Activated T-cell treated with anti-CD3 and anti-CD28 coated beads for 1 hour (primary cell): ENCODE data around the gene KRT71.
"Not testable (repeated sequence)": the region's sequence is repeated elsewhere in the genome, so short reads cannot be mapped to it uniquely, and the experiment has no call there.

Experiments used
- DNase-seq: peaks from one replicate; pipeline ENCODE4 v3.0.0-alpha.2; 2020; ENCODE audit warnings: low read depth

The KRT71 gene

GRCh38 chr12:52521568-52522266 lies 31.2 kb downstream of the KRT71 start:
- DNase-seq = no peak

GRCh38 chr12:52521175-52521567 lies 31.8 kb downstream of the KRT71 start:
- no peak for DNase-seq

DNA sequence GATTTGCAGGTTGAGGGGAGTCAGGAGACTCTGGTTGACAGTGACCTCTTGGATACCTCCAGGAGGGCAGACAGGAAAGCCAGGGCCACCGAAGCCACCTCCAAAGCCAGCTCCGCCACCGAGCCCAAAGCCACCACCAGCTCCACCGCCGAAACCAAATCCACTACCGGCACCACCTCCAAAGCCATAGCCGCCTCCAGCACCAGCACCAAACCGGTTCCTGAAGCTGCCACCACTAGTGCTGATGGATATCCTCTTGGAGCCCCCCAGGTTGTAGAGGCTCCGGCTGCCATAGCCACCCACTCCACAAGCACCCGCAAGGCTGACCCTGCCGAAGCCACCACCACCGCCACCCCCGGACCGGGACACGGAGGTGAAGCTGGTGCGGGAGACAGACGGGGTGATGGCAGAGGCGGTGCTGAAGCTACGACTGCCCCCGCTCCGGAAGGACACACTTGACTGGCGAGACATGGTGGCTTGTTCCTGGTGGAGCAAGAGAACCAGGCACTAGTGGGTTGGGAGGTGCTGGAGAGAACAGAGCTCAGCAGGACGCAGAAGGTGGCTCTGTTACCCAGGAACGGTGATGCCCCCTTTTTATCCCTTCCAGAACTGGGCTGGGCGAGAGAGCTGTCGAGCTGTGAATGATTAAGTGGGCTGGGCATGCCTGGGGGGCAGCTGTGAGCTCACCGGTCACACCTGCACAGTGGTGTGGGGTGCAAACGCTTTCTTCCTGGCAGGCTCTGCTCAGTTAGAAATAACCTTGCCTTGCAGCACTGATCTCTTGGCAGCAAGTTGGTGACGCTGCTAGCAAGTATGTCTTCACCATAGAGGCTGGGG lies 32.9 kb downstream of the KRT71 start, which contains the start of gene KRT5:
TSS of gene KRT5 (minus strand) at position 569 of the 837 bp plus-strand sequence. CDS start at position 471, 98 bp downstream.
- no peak for DNase-seq

DNA sequence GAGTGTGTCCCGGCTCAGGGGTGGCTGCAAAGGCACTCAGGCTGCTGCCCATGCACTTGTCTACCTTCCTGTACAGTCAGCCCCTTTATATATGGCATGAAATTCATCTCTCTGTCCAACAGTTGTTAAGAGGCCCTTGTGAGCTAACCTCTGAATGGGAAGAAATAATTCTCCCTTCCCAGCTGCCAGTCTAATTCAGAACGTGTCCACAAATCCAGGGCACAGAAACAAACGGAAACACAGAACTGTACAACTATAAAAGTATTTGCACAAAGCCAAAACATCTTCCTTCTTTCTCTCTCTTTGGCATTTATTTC lies 33.6 kb downstream of the KRT71 start:
- DNase-seq = no peak

GRCh38 chr12:52518574-52519386 lies 34.2 kb downstream of the KRT71 start:
- no peak for DNase-seq

GRCh38 chr12:52517888-52518287 lies 35.1 kb downstream of the KRT71 start:
- DNase-seq = no peak

GRCh38 chr12:52517005-52517835 lies 35.7 kb downstream of the KRT71 start:
- no peak for DNase-seq

DNA sequence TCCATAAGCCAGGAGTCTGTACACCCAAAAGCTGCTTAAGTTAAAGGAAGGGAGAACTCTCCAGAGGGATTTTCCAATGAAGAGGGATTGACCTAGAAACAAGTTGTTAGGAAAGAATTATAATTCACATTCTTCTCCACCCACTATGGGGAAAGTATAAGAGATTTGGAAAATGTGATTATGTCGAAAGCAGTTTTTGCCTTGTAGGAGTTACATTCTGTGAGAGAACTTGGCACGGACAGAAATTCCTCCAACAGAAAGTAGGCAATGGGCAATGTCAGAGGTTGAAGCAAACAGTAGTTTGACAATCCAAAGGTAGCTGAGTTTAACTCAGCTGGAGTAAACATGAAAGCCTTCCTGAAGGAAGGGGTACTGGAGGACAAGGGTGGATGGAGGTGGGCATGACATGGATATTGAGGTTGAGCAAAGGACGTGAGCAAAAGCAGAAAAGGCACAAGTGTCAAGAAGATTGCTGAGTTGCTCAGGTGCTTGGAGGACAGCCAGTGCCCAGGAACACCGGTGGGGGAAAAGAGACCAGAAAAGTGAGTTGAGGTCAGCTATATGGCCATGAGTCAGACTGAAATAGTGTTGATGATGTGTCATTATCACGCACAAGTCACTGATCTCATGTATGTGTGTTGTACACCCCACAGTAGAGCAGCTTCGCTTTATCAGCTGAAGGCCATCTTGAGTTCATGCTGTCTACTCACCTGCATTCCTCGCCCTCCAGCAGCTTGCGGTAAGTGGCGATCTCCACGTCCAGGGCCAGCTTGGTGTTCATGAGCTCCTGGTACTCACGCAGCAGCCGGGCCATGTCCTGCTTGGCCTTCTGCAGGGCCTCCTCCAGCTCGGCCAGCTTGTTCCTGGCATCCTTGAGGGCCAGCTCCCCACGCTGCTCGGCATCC lies 36.8 kb downstream of the KRT71 start:
- no peak for DNase-seq

GRCh38 chr12:52515319-52515646 lies 37.7 kb downstream of the KRT71 start:
- no peak for DNase-seq

DNA sequence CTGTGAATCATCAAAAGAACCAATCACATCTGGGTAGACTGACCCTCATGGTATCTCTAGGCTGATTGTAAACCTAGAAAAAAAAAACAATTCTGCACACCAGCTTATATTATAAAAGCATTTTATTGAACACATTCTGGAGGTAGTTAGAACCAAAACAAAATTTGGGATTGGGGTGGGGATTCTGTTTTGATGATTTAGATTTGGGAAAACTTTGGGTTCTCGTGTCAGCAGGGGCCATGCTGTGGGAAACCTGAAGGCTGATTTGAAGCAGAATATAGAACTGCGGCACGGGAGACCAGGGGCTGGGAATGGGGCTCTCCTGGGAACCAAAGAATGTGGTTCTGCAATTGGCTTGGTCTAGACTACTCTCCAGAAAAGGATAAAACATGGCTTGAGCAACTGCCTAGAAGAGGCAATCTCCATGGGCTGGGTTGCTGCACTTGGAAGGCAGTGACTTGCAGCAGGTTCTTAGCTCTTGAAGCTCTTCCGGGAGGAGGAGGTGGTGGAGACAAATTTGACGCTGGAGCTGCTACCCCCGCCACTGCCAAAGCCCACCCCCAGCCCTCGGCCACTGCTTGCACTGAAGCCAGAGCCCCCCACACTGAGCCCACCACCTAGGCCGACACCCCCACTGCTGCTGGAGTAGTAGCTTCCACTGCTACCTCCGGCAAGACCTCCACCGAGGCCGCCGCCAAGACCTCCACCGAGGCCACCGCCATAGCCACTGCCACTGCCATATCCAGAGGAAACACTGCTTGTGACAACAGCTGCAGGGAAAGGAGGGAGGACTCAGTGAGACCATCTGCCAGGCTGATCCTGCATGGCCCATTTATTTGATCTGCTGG lies 38.2 kb downstream of the KRT71 start:
- no peak for DNase-seq

DNA sequence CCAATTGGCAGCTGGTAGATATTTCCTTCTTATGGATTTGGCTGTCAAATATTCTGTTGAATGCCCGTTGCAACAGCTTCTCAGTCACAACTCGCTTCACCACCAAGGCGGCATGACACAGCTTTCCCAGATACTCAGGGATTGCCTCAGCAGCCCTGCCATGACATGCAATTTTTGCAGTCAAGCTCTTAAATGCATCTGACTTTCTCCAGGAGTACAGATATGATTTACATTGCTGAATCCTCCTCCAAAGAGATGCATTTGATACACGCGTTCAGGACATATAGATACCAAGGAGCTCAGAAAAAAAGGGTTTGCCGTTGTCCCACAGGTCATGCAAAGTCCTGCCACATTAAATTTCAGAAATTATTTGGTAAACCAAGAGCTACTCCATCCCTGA lies 39.2 kb downstream of the KRT71 start:
- no peak for DNase-seq

GRCh38 chr12:52508211-52508610 lies 44.7 kb downstream of the KRT71 start:
- DNase-seq = no peak

- DNase-seq = no peak
These were observed 45.9 kb downstream of the KRT71 start for GRCh38 chr12:52506858-52507715.

GRCh38 chr12:52502877-52503276 lies 50.1 kb downstream of the KRT71 start:
- DNase-seq = no peak

- DNase-seq = no peak
These were observed 51.5 kb downstream of the KRT71 start for GRCh38 chr12:52501490-52501889.

GRCh38 chr12:52500574-52500973 lies 52.4 kb downstream of the KRT71 start:
- DNase-seq = not testable (repeated sequence)

- DNase-seq = no peak
These were observed 53.0 kb downstream of the KRT71 start for GRCh38 chr12:52499806-52500560.

DNA sequence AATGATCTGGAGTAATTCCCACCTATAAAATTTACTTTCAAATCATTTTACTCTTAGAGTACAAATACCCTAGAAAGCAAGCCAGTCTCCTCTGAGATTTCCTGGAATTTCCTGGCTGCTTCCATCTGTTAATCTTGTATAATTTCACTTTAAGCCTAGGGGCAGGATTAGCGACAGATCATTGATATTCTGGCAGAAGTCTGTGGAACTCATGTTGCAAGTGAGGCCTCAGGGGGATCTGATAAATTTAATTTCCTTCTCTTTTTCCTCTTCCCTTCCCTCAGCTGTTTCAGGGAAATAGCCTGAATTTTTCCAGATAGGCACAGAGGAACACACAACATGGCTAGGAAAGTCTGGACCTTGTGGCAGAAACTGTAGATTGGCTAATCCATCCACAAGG lies 54.0 kb downstream of the KRT71 start:
- DNase-seq = no peak
